KMS-11 (cell line): ENCODE measurements around the gene PIP4K2C.
A peak's percentile ranks its signal among the peaks of the same experiment; 100 is the strongest.

Source experiments
- H2AFZ ChIP-seq: fragments of 200-600 bp; sonication (generic); 2 replicates; pipeline ENCODE4 v1.6.1; 2016; ENCODE audit warnings: antibody characterized with exemption, mixed run types, low read depth
- H3K27ac ChIP-seq: fragments of 200-600 bp; sonication (generic); 2 replicates; pipeline ENCODE4 v1.6.1; 2016; ENCODE audit warnings: mild to moderate bottlenecking, mixed run types
- H3K27me3 ChIP-seq: fragments of 200-600 bp; sonication (generic); 2 replicates; pipeline ENCODE4 v1.6.1; 2017; ENCODE audit warnings: mild to moderate bottlenecking, low read depth, mixed run types, moderate library complexity; ENCODE audit not compliant: insufficient read depth
- H3K36me3 ChIP-seq: fragments of 200-600 bp; sonication (generic); 2 replicates; pipeline ENCODE4 v1.6.1; 2017; ENCODE audit warnings: mild to moderate bottlenecking, mixed run types; ENCODE audit not compliant: insufficient read depth
- H3K4me1 ChIP-seq: fragments of 200-600 bp; sonication (generic); 2 replicates; pipeline ENCODE4 v1.6.1; 2016; ENCODE audit warnings: mild to moderate bottlenecking, low read depth, mixed run types; ENCODE audit not compliant: poor library complexity, severe bottlenecking
- H3K4me2 ChIP-seq: fragments of 200-600 bp; sonication (generic); 2 replicates; pipeline ENCODE4 v1.7.0; 2016; ENCODE audit warnings: mild to moderate bottlenecking, mixed run types
- H3K4me3 ChIP-seq: fragments of 200-600 bp; sonication (generic); IDR thresholded peaks from 2 replicates; pipeline ENCODE4 v1.6.1; 2017; ENCODE audit warnings: low read depth, low read length, mixed read lengths; ENCODE audit not compliant: insufficient read depth
- H3K79me2 ChIP-seq: fragments of 200-600 bp; sonication (generic); 2 replicates; pipeline ENCODE4 v1.6.1; 2016; ENCODE audit warnings: low read depth, mixed run types; ENCODE audit not compliant: insufficient read depth
- H3K9ac ChIP-seq: fragments of 200-600 bp; sonication (generic); 2 replicates; pipeline ENCODE4 v1.6.1; 2016; ENCODE audit warnings: mild to moderate bottlenecking, mixed run types
- H4K20me1 ChIP-seq: fragments of 200-600 bp; sonication (generic); 2 replicates; pipeline ENCODE4 v1.6.1; 2016; ENCODE audit warnings: mild to moderate bottlenecking, mixed run types; ENCODE audit not compliant: insufficient read depth
- CTCF ChIP-seq: fragments of 200-600 bp; sonication (generic); conservative IDR thresholded peaks from 2 replicates; pipeline ENCODE4 v1.6.1; 2017; ENCODE audit warnings: low read depth, mild to moderate bottlenecking, antibody characterized with exemption, low read length, moderate library complexity, mixed read lengths

Gene PIP4K2C

DNA sequence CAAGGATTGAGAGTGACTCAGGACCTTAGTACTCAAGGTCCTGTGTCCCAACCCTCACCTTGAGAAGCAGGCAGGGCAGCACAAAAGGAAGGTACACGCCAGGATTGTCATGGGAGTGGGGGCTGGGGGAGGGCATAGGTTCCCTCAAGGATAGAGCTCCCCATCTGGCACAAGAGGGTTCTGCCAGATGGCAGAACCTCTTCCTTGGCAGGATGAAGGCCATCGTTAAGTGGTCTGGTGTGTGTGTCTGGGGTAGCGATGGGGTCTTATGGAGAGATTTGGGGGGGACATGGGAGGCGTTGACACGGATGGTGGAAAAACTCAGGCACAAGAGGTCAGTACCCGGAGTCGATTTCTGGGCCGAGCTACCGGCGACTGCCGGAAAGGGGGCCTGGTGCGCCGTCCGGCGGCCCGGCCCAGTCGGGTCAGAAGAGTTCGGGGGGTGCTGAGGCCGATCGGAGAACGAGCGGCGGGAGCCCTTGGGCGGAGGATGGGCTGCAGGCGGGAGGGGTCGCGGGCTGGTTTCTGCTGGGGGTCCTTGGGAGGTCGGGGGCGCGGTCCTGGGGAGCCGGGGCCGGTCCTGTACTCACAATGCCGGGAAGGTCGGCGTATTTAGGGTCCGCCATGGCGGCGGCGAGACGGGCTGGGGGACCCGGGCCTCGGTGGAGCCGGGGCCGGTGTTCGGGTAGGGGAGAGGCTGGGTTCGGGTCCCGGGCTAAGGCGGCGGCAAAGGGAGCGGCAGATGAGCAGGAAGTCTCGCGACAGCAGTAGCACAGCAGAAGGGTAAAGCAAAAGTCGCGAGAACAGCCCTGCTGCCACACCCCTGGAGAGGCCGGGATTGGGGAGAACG, 44.3 kb upstream of the PIP4K2C start, which contains the start of gene DCTN2:
Gene DCTN2 (minus strand): TSS at position 755 of the 850 bp plus-strand sequence. CDS start 129 bp downstream, at position 626.
- H2AFZ ChIP-seq: peak within 1 kb of the TSS; percentile 68
- H3K9ac ChIP-seq: peak within 1 kb of the TSS; percentile 84
- H3K27me3 ChIP-seq: peaks cover 30% of the 10 kb centered on the region
- H3K4me3 ChIP-seq: peak within 1 kb of the TSS; percentile 85
- peak within 1 kb of the TSS; percentile 42 for H3K27ac ChIP-seq
- H3K36me3 ChIP-seq: no peaks in the 10 kb centered on the region
- no peaks in the 10 kb centered on the region for H4K20me1 ChIP-seq
- H3K79me2 ChIP-seq: peaks cover 24% of the 10 kb centered on the region
- TF ChIP-seq CTCF: peak; percentile 32; the same call in 1 of the 2 replicates
- peaks cover 46% of the 10 kb centered on the region for H3K4me1 ChIP-seq
- H3K4me2 ChIP-seq: peak within 1 kb of the TSS; percentile 91

GRCh38 chr12:57547288-57548012, 43.5 kb upstream of the PIP4K2C start:
- no peak for TF ChIP-seq CTCF
- Histone ChIP-seq H3K36me3 (no peaks in the 10 kb centered on the region), H3K4me3 (peak overlapping the region; percentile 74), H3K9ac (peak overlapping the region; percentile 84; the same call in 1 of the 2 replicates), H3K4me2 (peak overlapping the region; percentile 85), H3K27me3 (peaks cover 30% of the 10 kb centered on the region), H2AFZ (peak overlapping the region; percentile 68; the same call in 1 of the 2 replicates), H3K27ac (no peak overlapping the region), H3K4me1 (peaks cover 46% of the 10 kb centered on the region), H4K20me1 (no peaks in the 10 kb centered on the region), H3K79me2 (peaks cover 24% of the 10 kb centered on the region)

DNA sequence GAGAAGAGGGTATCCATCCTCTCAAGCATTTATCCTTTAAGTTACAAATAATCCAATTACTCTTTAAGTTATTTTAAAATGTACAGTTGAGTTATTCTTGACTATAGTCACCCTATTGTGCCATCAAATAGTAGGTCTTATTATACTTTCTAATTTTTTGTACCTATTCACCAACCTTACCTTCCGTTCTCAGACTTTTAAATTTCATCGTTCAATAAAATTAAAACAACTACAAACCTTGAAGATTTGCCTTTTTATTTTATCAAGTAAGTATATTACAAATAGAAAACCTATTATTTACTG, 43.0 kb upstream of the PIP4K2C start:
- Histone ChIP-seq H3K27ac (no peak overlapping the region), H3K4me2 (peak overlapping the region; percentile 85; the same call in 1 of the 2 replicates), H3K27me3 (peaks cover 30% of the 10 kb centered on the region), H2AFZ (no peak overlapping the region), H3K4me1 (peaks cover 46% of the 10 kb centered on the region), H3K4me3 (no peak overlapping the region), H4K20me1 (no peaks in the 10 kb centered on the region), H3K9ac (no peak overlapping the region), H3K36me3 (no peaks in the 10 kb centered on the region), H3K79me2 (peaks cover 24% of the 10 kb centered on the region)
- TF ChIP-seq CTCF: no peak

- Histone ChIP-seq H3K4me2 (no peak overlapping the region), H3K36me3 (no peaks in the 10 kb centered on the region), H3K4me3 (no peak overlapping the region), H4K20me1 (no peaks in the 10 kb centered on the region), H3K27ac (no peak overlapping the region), H3K79me2 (peaks cover 24% of the 10 kb centered on the region), H3K9ac (no peak overlapping the region), H3K4me1 (peaks cover 46% of the 10 kb centered on the region), H3K27me3 (peaks cover 30% of the 10 kb centered on the region), H2AFZ (no peak overlapping the region)
- TF ChIP-seq CTCF: no peak
Observed at GRCh38 chr12:57548488-57548887, 42.5 kb upstream of the PIP4K2C start.
